Lower lobe of right lung (tissue), 2 donors: ENCODE measurements around the gene CDKN1C. TPM values are rescaled to one million over a fixed set of nuclear protein-coding genes. Genes with fewer than 3 reads are reported as not detected.

Source experiments
- ATAC-seq, 2 donors: fragments of 200-7000 bp; cut with Tn5 transposase; one replicate each; pipeline ENCODE4 v1.9.1; 2020 to 2022; ENCODE audit warnings: mild to moderate bottlenecking in 2 of 2, moderate library complexity in 2 of 2
- DNase-seq: peaks from one replicate; pipeline ENCODE4 v3.0.0-alpha.2; 2020
- H3K27ac ChIP-seq: fragments of 200-600 bp; one replicate; pipeline ENCODE4 v1.8.0; 2022
- H3K27me3 ChIP-seq: fragments of 200-600 bp; one replicate; pipeline ENCODE4 v1.8.0; 2022; ENCODE audit warnings: low read depth
- H3K36me3 ChIP-seq: fragments of 200-600 bp; one replicate; pipeline ENCODE4 v1.8.0; 2022; ENCODE audit warnings: mild to moderate bottlenecking
- H3K4me1 ChIP-seq: fragments of 200-600 bp; one replicate; pipeline ENCODE4 v1.8.0; 2022
- H3K4me3 ChIP-seq: fragments of 200-600 bp; one replicate; pipeline ENCODE4 v1.8.0; 2022; ENCODE audit warnings: mild to moderate bottlenecking
- H3K9me3 ChIP-seq: fragments of 200-600 bp; one replicate; pipeline ENCODE4 v1.8.0; 2022
- intact Hi-C: fragments of 100-400 bp; cut with DNase I; formaldehyde crosslinking; loops from one replicate; pipeline ENCODE4 v1.11.0; 2022
- total RNA-seq: library from RNA; stranded (reverse); fragmentation: NEBNext Ultra II Directional; extraction: Animal tissue kit (Norgen Biotek cat#: 25700); gene quantifications from one replicate; pipeline ENCODE4 v1.2.1, GENCODE V29; 2021
- TF ChIP-seq, protein P1 (sequence below): fragments of 200-600 bp; IDR thresholded peaks from one replicate; pipeline ENCODE4 v1.8.0; 2022; ENCODE audit warnings: antibody characterized with exemption, mild to moderate bottlenecking
- donor health status: DM: no; HTN: yes; CAD: no; lungs with severe emphysema.

CDKN1C gene
- total RNA-seq, 1 donor from 2014 or later = 39.5 TPM

DNA sequence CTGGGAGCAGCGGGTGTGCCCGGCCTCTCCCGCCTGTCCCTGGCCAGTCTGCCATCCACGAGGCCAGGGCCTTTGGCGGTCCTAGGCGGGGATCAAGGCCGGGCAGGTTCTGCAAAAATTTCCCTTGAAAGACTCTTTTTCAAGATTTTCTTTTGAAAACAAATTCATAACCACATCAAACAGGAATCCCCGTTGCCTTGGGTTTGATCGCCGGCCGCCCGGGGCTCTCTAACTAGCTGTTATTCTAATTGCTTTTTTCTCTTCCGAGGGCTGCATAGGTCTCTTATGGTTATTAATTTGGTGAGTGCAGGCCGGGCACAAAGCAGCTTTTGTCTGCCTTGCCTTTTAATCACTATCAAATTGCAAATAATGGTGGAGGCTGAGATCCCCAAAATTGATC is 42.0 kb downstream of the CDKN1C start:
- DNase-seq = no peak
- TF ChIP-seq, protein P1, sequence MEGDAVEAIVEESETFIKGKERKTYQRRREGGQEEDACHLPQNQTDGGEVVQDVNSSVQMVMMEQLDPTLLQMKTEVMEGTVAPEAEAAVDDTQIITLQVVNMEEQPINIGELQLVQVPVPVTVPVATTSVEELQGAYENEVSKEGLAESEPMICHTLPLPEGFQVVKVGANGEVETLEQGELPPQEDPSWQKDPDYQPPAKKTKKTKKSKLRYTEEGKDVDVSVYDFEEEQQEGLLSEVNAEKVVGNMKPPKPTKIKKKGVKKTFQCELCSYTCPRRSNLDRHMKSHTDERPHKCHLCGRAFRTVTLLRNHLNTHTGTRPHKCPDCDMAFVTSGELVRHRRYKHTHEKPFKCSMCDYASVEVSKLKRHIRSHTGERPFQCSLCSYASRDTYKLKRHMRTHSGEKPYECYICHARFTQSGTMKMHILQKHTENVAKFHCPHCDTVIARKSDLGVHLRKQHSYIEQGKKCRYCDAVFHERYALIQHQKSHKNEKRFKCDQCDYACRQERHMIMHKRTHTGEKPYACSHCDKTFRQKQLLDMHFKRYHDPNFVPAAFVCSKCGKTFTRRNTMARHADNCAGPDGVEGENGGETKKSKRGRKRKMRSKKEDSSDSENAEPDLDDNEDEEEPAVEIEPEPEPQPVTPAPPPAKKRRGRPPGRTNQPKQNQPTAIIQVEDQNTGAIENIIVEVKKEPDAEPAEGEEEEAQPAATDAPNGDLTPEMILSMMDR = no peak
- no peak overlapping the region for H3K27ac ChIP-seq
- no peaks in the 10 kb centered on the region for H3K9me3 ChIP-seq
- no peaks in the 10 kb centered on the region for H3K36me3 ChIP-seq
- intact Hi-C loops = no loop called here
- no peak for ATAC-seq
- no peak overlapping the region for H3K4me3 ChIP-seq
- H3K4me1 ChIP-seq = no peaks in the 10 kb centered on the region
- no peaks in the 10 kb centered on the region for H3K27me3 ChIP-seq

DNA sequence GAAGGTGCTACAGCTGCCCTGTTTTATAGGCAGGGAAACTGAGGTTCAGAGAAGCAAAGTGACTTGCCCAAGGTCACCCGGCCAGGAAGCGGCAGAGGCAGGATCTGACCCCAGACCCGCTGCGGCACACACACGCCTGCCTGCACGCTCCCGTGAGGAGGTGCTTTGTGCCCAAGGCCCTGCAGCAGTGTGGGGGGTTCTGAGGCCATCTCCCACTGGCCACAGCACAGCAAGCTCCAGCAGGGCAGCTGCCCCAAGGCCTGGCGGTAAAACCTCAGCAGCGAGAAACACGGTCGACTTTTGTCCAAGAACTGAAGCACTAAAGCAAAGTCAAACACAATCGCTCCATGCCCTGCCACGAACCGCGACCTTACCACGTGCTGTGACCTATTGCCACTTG is 42.7 kb downstream of the CDKN1C start:
- TF ChIP-seq, protein P1 = no peak
- H3K36me3 ChIP-seq = no peaks in the 10 kb centered on the region
- no peaks in the 10 kb centered on the region for H3K4me1 ChIP-seq
- intact Hi-C loops = no loop called here
- no peak overlapping the region for H3K4me3 ChIP-seq
- H3K27me3 ChIP-seq = no peaks in the 10 kb centered on the region
- DNase-seq = no peak
- no peak for ATAC-seq
- no peaks in the 10 kb centered on the region for H3K9me3 ChIP-seq
- no peak overlapping the region for H3K27ac ChIP-seq

DNA sequence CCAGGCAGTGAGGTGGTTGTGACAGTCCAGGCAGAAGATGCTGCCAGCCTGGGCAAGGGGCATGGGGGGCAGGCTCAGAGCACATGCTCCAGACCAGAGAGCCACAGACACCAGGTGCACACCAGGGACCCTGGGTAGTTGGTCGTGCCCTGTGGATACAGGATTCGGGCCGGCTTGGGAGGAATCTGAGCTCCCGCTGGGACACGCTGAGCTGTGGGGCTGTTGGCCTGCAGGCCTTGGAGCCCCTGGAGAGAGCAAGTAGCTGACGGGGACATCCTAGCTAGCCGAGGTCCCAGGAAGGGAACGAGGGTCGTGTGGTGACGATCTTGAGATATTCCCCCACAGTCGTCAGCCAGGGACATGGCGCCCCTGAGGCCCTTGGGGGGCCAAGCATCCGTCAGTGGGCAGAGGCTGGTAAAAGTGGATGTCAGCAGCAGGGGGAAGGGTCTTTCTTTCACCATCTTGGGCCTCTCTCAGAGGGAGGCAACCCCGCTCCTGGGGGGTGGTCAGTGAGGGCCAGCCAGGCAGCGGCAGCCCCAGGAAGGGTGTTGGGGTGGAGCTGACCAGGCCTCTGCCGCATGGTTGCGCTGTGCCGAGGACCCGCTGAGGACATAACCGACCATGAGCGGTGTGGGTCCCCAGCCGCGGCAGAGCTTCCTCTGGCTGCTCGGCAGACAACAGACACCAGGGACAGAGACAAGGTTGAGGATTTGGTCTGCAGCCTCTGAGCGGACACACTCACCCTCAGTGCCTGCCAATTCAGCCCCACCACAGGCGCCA is 44.0 kb downstream of the CDKN1C start:
- H3K9me3 ChIP-seq = no peaks in the 10 kb centered on the region

DNA sequence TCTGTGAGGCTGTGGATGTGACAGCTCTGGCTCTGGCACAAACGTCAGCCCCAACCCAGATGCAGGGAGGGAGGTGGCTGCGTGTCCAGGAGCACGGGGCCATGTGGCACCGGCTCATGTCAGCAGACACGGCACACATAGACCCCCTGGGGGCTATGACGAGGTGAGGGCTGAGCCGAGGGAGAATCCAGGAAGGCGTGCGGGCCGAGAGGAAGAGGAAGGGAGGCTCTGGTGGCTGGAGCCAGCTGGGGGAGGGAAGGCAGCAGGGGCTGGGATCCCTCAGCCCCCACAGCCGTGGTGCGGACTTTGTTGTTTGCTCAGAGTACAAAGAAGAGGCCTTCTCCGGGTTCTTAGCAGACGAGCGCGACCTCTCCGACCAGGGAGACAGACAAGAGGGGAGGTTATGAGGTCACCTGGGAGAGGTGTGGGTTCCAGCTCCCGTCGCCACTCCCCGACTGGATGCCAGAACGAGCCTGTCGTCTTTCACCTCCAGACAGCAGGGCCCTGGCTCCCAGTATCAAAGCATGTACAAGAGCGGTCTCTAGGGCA is 46.1 kb downstream of the CDKN1C start:
- ATAC-seq (no peak), DNase-seq (no peak)
- Histone ChIP-seq H3K36me3 (no peaks in the 10 kb centered on the region), H3K27ac (no peak overlapping the region), H3K4me3 (no peak overlapping the region), H3K9me3 (no peaks in the 10 kb centered on the region), H3K4me1 (peaks cover 16% of the 10 kb centered on the region), H3K27me3 (no peaks in the 10 kb centered on the region)
- intact Hi-C loops = no loop called here
- TF ChIP-seq, protein P1 = no peak

More for the DNA sequence above, 44.0 kb downstream of the CDKN1C start:
- ATAC-seq (no peak), DNase-seq (no peak)
- intact Hi-C loops = no loop called here
- no peaks in the 10 kb centered on the region for H3K36me3 ChIP-seq
- peaks cover 12% of the 10 kb centered on the region for H3K4me1 ChIP-seq
- TF ChIP-seq, protein P1 = no peak
- H3K4me3 ChIP-seq = no peak overlapping the region
- no peaks in the 10 kb centered on the region for H3K27me3 ChIP-seq
- no peak overlapping the region for H3K27ac ChIP-seq

DNA sequence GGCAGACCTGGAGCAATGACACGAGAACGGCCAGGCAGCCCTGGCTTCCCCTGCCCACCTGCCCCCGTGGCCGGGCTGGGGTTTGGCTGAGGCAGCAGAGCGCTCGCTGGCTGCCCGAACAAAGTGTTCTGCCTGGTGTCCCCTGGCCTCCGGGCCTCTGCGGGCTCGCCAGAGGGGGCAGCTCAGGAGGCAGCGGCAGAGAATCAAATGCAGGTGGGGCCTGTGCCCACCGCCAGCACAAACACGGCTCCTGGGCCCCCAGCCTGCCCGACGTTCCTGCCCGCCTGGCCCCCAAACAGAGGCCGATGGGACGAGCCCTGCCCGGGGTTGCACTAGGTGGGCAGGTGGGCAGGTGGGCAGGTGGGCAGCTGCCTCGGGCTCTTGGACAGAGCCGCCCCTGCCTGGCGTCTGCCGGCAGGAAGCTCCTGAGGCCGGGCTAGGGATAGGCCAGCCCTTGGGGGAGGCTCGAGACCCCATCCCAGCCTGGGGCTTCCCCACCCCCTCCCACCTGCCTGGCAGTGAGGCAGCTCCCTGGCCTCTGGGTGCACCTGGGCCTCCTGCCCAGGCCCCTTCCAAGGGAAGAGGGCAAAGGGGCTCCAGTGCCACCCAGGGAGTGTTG is 46.8 kb downstream of the CDKN1C start:
- no peaks in the 10 kb centered on the region for H3K36me3 ChIP-seq
- no peaks in the 10 kb centered on the region for H3K9me3 ChIP-seq
- TF ChIP-seq, protein P1 = no peak
- no peaks in the 10 kb centered on the region for H3K27me3 ChIP-seq
- peaks cover 16% of the 10 kb centered on the region for H3K4me1 ChIP-seq
- H3K4me3 ChIP-seq = no peak overlapping the region
- DNase-seq = no peak
- H3K27ac ChIP-seq = no peak overlapping the region
- intact Hi-C loops = no loop called here
- ATAC-seq = no peak
